SK-MEL-5 (cell line): ENCODE data around the gene CXorf38. TPM values are rescaled to one million over a fixed set of nuclear protein-coding genes. Genes with fewer than 3 reads are reported as not detected.

Experiments used
- DNase-seq: peaks from one replicate; pipeline ENCODE4 v3.0.0-alpha.2; 2016; ENCODE audit warnings: low read depth, low spot score
- in situ Hi-C: cut with HindIII; loops from 2 replicates; pipeline ENCODE4 v1.10.0; 2016; ENCODE audit warnings: low sequenced_read_pairs, high pct_unique_total_duplicates, low pct_unique_long_range_greater_than_20kb
- total RNA-seq: library from RNA; depleted of rRNA; stranded (reverse); fragments of >200 nt; shearing (Covaris generic); gene quantifications from 2 replicates; pipeline ENCODE4 v1.2.3, GENCODE V29; 2014; rRNA removed

The CXorf38 gene
- total RNA-seq, 1 experiment from 2014 or later, result 10.9 TPM

- peak; percentile 94 for DNase-seq
- in situ Hi-C loops, result no loop called here
Measured at GRCh38 chrX:40580537-40581335, 66.6 kb downstream of the CXorf38 start, which contains the start of gene ATP6AP2. ATP6AP2 (plus strand) TSS chrX:40580970; CDS start chrX:40581066, 96 bp downstream.

GRCh38 chrX:40579900-40580536 lies 67.3 kb downstream of the CXorf38 start:
- in situ Hi-C loops, result no loop called here
- no peak for DNase-seq

- no peak for DNase-seq
- in situ Hi-C loops, result no loop called here
Measured at GRCh38 chrX:40579141-40579540, 68.2 kb downstream of the CXorf38 start.

GRCh38 chrX:40578039-40578695 lies 69.2 kb downstream of the CXorf38 start:
- in situ Hi-C loops, result no loop called here
- no peak for DNase-seq

Other genes starting within 250 kb of the CXorf38 start
- gene ATP6AP2, start 66.6 kb downstream of the CXorf38 start, total RNA-seq, result 115 and 117 TPM in 2 replicates
- gene MPC1L, start 24.1 kb downstream of the CXorf38 start, total RNA-seq, result not detected in 2 replicates
- 17.8 and 20.5 TPM in 2 replicates for gene MED14, start 88.0 kb upstream of the CXorf38 start, total RNA-seq